ENCODE data around the gene TMEM92.

Gene TMEM92

DNA sequence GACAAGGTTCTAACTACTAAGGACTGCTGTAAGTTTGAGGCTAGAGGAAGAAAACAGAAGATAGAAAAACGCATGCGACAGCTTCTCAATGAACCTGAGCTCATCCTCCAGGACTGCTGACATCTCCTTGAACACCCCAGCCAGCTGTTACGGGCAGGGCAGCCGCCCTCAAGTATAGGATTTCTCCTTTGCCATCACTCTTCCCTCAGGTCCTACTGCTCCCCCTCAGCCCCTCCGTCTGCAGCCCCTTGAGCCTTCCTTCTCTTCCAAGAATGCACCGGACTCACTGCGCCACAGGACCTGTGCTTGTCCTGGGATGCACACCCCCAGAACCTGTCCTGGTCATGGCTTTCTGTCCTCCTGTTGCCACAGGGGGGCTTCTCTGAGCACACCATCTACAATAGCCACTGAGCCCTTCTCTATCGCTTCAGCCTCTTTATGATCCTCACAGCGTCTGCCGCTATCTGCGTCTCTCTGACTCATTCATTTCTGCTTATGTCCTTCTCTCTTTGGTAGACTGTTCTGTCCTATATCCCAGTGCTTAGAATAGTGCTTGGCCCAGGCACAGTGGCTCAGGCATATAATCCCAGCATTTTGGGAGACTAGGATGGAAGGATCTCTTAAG, 56.0 kb downstream of the TMEM92 start:
- no peak for DNase-seq

All from NCI-H774 (cell line).